ENCODE results near the gene CIT. TPM values are rescaled to one million over a fixed set of nuclear protein-coding genes. Genes with fewer than 3 reads are reported as not detected.

Gene CIT
- total and polyA plus RNA-seq, 8 donors, result 0.38 to 2.7 (median 0.84) TPM

- ATAC-seq (no peak), FAIRE-seq (no peak)
- H3K9me3 ChIP-seq, result no peaks in the 10 kb centered on the region
Observed at GRCh38 chr12:119729871-119730270, 147.2 kb downstream of the CIT start.

GRCh38 chr12:119728444-119728745 lies 148.7 kb downstream of the CIT start:
- intact Hi-C loops (cut with DNase I), result no loop called here
- no peak overlapping the region for H3K27ac ChIP-seq

More at GRCh38 chr12:119729871-119730270, 147.2 kb downstream of the CIT start:
- TF ChIP-seq, protein P1, sequence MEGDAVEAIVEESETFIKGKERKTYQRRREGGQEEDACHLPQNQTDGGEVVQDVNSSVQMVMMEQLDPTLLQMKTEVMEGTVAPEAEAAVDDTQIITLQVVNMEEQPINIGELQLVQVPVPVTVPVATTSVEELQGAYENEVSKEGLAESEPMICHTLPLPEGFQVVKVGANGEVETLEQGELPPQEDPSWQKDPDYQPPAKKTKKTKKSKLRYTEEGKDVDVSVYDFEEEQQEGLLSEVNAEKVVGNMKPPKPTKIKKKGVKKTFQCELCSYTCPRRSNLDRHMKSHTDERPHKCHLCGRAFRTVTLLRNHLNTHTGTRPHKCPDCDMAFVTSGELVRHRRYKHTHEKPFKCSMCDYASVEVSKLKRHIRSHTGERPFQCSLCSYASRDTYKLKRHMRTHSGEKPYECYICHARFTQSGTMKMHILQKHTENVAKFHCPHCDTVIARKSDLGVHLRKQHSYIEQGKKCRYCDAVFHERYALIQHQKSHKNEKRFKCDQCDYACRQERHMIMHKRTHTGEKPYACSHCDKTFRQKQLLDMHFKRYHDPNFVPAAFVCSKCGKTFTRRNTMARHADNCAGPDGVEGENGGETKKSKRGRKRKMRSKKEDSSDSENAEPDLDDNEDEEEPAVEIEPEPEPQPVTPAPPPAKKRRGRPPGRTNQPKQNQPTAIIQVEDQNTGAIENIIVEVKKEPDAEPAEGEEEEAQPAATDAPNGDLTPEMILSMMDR (IDR thresholded peaks at IDR 0.05), result no peak
- H3K4me1 ChIP-seq, result no peaks in the 10 kb centered on the region
- no peak overlapping the region for H3K4me3 ChIP-seq
- intact Hi-C loops (cut with DNase I), result no loop called here
- DNase-seq, result no peak
- no peaks in the 10 kb centered on the region for H3K27me3 ChIP-seq
- no peaks in the 10 kb centered on the region for H3K36me3 ChIP-seq
- no peak overlapping the region for H3K27ac ChIP-seq
- WGBS, 2 donors, result 93 to 96% methylated on average over 8 of the region's 8 CpGs

DNA sequence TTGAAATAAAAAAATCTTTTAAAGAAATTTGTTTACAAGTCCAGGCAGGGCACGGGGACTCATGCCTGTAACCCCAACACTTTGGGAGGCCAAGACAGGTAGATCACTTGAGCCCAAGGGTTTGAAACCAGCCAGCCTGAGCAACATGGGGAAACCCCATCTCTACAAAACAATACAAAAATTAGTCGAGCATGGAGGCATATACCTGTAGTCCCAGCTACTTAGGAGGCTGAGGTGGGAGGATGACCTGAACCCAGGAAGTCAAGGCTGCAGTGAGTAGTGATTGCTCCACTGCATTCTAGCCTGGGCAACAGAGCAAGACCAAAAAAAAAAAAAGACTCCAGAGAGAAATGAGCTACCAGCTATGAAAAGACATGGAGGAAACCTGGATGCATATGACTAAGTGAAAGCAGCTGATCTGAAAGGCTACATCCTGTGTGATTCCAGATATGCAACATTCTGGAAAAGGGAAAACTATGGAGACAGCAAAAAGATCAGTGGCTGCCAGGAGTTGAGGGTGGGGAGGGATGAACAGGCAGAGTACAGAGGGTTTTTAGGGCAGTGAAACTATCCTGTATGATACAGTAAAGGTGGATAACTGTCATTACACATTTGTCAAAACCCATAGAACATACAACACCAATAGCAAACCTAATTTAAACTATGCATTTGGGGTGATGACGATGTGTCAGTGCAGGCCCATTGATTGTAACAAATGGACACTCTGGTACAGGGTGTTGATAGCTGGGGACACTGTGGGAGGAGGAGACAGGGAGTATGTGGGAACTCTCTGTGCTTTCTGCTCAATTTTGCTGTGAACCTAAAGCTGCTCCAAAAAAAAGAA lies 149.3 kb downstream of the CIT start:
- H3K27me3 ChIP-seq, result no peaks in the 10 kb centered on the region
- H3K4me1 ChIP-seq, result no peaks in the 10 kb centered on the region
- H3K36me3 ChIP-seq, result no peaks in the 10 kb centered on the region
- no peak for FAIRE-seq
- TF ChIP-seq, protein P1 (IDR thresholded peaks at IDR 0.05), result no peak
- no peak overlapping the region for H3K27ac ChIP-seq
- DNase-seq, result no peak
- no peaks in the 10 kb centered on the region for H3K9me3 ChIP-seq
- intact Hi-C loops (cut with DNase I), result no loop called here
- ATAC-seq, result no peak
- WGBS, 2 donors, result 85 to 99% methylated on average over 3 of the region's 3 CpGs
- H3K4me3 ChIP-seq, result no peak overlapping the region

More at GRCh38 chr12:119728444-119728745, 148.7 kb downstream of the CIT start:
- Histone ChIP-seq H3K27me3 (no peaks in the 10 kb centered on the region), H3K9me3 (no peaks in the 10 kb centered on the region), H3K4me1 (no peaks in the 10 kb centered on the region), H3K36me3 (no peaks in the 10 kb centered on the region), H3K4me3 (no peak overlapping the region)
- no peak for DNase-seq
- 61 to 65% methylated on average over 6 of the region's 6 CpGs for WGBS, 2 donors
- no peak for ATAC-seq
- TF ChIP-seq, protein P1 (IDR thresholded peaks at IDR 0.05), result no peak
- FAIRE-seq, result no peak

- Histone ChIP-seq H3K36me3 (no peaks in the 10 kb centered on the region), H3K27me3 (no peaks in the 10 kb centered on the region), H3K4me3 (no peak overlapping the region), H3K27ac (no peak overlapping the region), H3K9me3 (no peaks in the 10 kb centered on the region), H3K4me1 (no peaks in the 10 kb centered on the region)
- ATAC-seq (no peak), DNase-seq (no peak), FAIRE-seq (no peak)
- TF ChIP-seq, protein P1 (IDR thresholded peaks at IDR 0.05), result no peak
- 80 to 82% methylated on average over 4 of the region's 4 CpGs for WGBS, 2 donors
- intact Hi-C loops (cut with DNase I), result no loop called here
Observed at GRCh38 chr12:119725523-119725922, 151.6 kb downstream of the CIT start.

DNA sequence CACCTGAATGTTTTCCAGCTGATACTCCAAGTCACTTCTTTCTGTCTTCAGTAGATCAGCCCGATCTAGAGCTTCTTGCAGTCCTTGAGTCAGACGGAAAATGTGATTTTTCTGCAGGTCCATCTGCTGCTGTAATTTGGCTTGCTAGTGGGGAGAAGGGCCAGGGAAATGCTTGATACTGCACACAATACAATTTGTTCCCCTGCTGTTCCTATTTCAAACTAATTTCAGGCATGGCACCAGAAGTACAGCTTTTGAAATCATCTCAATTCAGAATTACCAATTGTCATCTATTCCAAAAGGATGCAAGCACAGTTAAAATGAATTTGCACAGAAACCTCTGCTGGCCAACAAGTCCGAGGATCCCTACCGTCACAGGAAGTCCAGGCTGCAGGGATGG lies 155.8 kb downstream of the CIT start:
- DNase-seq (no peak), ATAC-seq (no peak), FAIRE-seq (no peak)
- Histone ChIP-seq H3K4me3 (no peak overlapping the region), H3K9me3 (no peaks in the 10 kb centered on the region), H3K36me3 (no peaks in the 10 kb centered on the region), H3K4me1 (peaks cover 7 to 12% (median 7%) of the 10 kb centered on the region in 3 donors), H3K27ac (no peak overlapping the region), H3K27me3 (no peaks in the 10 kb centered on the region)
- TF ChIP-seq, protein P1 (IDR thresholded peaks at IDR 0.05), result no peak
- intact Hi-C loops (cut with DNase I), result no loop called here
- WGBS, 2 donors, result 89 to 95% methylated on average over 4 of the region's 4 CpGs

Data from pancreas (tissue), 10 donors.